HG03565 (cell line): ENCODE data around the gene EPHB1.
"Not testable (repeated sequence)": the region's sequence is repeated elsewhere in the genome, so short reads cannot be mapped to it uniquely, and the experiment has no call there.

Experiments used
- ATAC-seq: cut with Tn5 transposase; IDR thresholded peaks from one replicate; pipeline ENCODE4 v1.9.1; 2021; ENCODE audit warnings: mild to moderate bottlenecking, moderate library complexity; ENCODE audit not compliant: unreplicated experiment

EPHB1 gene

GRCh38 chr3:135034291-135034768 lies 239.3 kb downstream of the EPHB1 start:
- no peak for ATAC-seq

GRCh38 chr3:135034891-135035440 lies 239.9 kb downstream of the EPHB1 start:
- ATAC-seq, result no peak

GRCh38 chr3:135038186-135038585 lies 243.1 kb downstream of the EPHB1 start:
- ATAC-seq, result no peak

GRCh38 chr3:135039536-135039935 lies 244.5 kb downstream of the EPHB1 start:
- not testable (repeated sequence) for ATAC-seq

- no peak for ATAC-seq
Measured at GRCh38 chr3:135040321-135041240, 245.5 kb downstream of the EPHB1 start.

GRCh38 chr3:135041601-135042000 lies 246.5 kb downstream of the EPHB1 start:
- ATAC-seq, result no peak

GRCh38 chr3:135047061-135047460 lies 252.0 kb downstream of the EPHB1 start:
- ATAC-seq, result no peak

- ATAC-seq, result no peak
Measured at GRCh38 chr3:135050536-135050935, 255.5 kb downstream of the EPHB1 start.

- no peak for ATAC-seq
Measured at GRCh38 chr3:135051409-135051973, 256.4 kb downstream of the EPHB1 start.

- no peak for ATAC-seq
Measured at GRCh38 chr3:135055449-135055848, 260.4 kb downstream of the EPHB1 start.

- ATAC-seq, result no peak
Measured at GRCh38 chr3:135056084-135056730, 261.1 kb downstream of the EPHB1 start.

- ATAC-seq, result no peak
Measured at GRCh38 chr3:135056733-135057310, 261.8 kb downstream of the EPHB1 start.

- ATAC-seq, result no peak
Measured at GRCh38 chr3:135057996-135058395, 262.9 kb downstream of the EPHB1 start.

GRCh38 chr3:135059580-135059979 lies 264.5 kb downstream of the EPHB1 start:
- no peak for ATAC-seq

GRCh38 chr3:135066844-135067727 lies 272.0 kb downstream of the EPHB1 start:
- not testable (repeated sequence) for ATAC-seq

- ATAC-seq, result no peak
Measured at GRCh38 chr3:135068011-135068410, 273.0 kb downstream of the EPHB1 start.

- no peak for ATAC-seq
Measured at GRCh38 chr3:135069406-135069805, 274.3 kb downstream of the EPHB1 start.

- ATAC-seq, result no peak
Measured at GRCh38 chr3:135071483-135071882, 276.4 kb downstream of the EPHB1 start.

GRCh38 chr3:135072431-135072830 lies 277.4 kb downstream of the EPHB1 start:
- no peak for ATAC-seq

GRCh38 chr3:135075157-135075556 lies 280.1 kb downstream of the EPHB1 start:
- no peak for ATAC-seq
